ENCODE results near the gene GOLGA6L1. TPM values are rescaled to one million over a fixed set of nuclear protein-coding genes. Genes with fewer than 3 reads are reported as not detected.

The GOLGA6L1 gene
- total and polyA plus RNA-seq, 2 of the 8 experiments (the other 6 are each of a cell fraction or from before 2014, with no cell fraction given) = not detected

DNA sequence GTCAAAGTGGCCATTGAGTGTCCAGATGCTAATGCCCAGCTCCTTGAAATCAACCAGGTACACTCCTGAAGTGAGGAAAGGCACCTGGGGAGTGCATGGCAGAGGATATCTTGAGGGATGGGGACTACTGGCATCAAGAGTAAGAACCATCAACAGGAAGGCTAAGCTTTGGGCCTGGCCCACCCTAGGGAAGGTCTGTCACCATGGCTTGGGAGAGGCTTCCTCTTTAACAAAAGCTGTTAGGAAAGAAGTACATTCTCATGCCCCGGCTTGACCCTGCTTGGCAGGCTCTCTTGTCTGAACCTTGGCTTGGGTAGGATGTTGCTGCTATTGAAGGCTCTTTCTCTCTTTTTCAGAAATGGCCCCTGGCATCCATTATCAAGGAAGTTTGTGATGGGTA lies 53.5 kb downstream of the GOLGA6L1 start:
- Histone ChIP-seq H3K14ac (ENCODE audit: insufficient read length) (no peak overlapping the region), H4K20me1 (replicated peaks in 1 of 2; ENCODE audit: control insufficient read depth in 1 of 2, insufficient read depth in 2 of 2, low read length in 2 of 2) (no peaks in the 10 kb centered on the region), H3K79me1 (ENCODE audit: low read depth, low read length) (no peaks in the 10 kb centered on the region), H3K4me1 (replicated peaks in 1 of 4; ENCODE audit: control insufficient read depth in 3 of 4, insufficient read depth in 4 of 4, low read length in 3 of 4) (no peaks in the 10 kb centered on the region), H3K27ac (ENCODE audit: low read depth, low read length) (no peak overlapping the region), H3K18ac (ENCODE audit: extremely low read depth, low read length) (no peak overlapping the region), H2BK12ac (ENCODE audit: low read depth, low read length) (no peak overlapping the region), H2AK5ac (ENCODE audit: low read depth, low read length) (no peak overlapping the region), H2AFZ (ENCODE audit: low read length) (no peak overlapping the region), H3K9ac (replicated peaks in 1 of 4; ENCODE audit: extremely low read depth in 1 of 4, low read depth in 3 of 4, low read length in 3 of 4) (no peak overlapping the region), H3K23me2 (ENCODE audit: low read depth, low read length) (no peaks in the 10 kb centered on the region), H4K5ac (ENCODE audit: insufficient read length, low read depth, low read length) (no peak overlapping the region), H3K4me2 (ENCODE audit: insufficient read depth in 1 of 2, low read depth in 2 of 2, low read length in 2 of 2) (no peak overlapping the region), H3K4ac (replicated peaks; ENCODE audit: insufficient read length, low read depth, low read length) (no peak overlapping the region), H4K8ac (ENCODE audit: extremely low read depth, insufficient read depth, low read length) (no peak overlapping the region), H2BK5ac (ENCODE audit: low read depth, low read length) (no peak overlapping the region), H3K79me2 (ENCODE audit: control insufficient read depth in 1 of 2, insufficient read depth in 2 of 2, low read length in 2 of 2) (no peaks in the 10 kb centered on the region), H3K56ac (replicated peaks; ENCODE audit: insufficient read length, low read depth, low read length) (no peak overlapping the region), H2BK15ac (ENCODE audit: low read length) (no peak overlapping the region), H4K91ac (replicated peaks; ENCODE audit: insufficient read length, low read length) (no peak overlapping the region), H3K4me3 (ENCODE audit: extremely low read depth in 1 of 4, insufficient read depth in 2 of 4, low read depth in 3 of 4, low read length in 4 of 4) (no peak overlapping the region), H3K27me3 (replicated peaks in 1 of 4; ENCODE audit: control insufficient read depth in 3 of 4, extremely low read depth in 1 of 4, insufficient read depth in 3 of 4, low read length in 3 of 4) (no peaks in the 10 kb centered on the region), H2BK120ac (replicated peaks; ENCODE audit: low read depth, low read length) (no peak overlapping the region), H2BK20ac (ENCODE audit: low read length) (no peak overlapping the region), H3K9me3 (ENCODE audit: insufficient read depth in 2 of 2, low read depth in 1 of 2, low read length in 1 of 2) (peaks cover 2 to 41% of the 10 kb centered on the region in 2 experiments; a peak in 3 of 4 replicates), H3K36me3 (ENCODE audit: control insufficient read depth in 2 of 4, insufficient read depth in 4 of 4, low read length in 3 of 4) (no peaks in the 10 kb centered on the region), H3K23ac (ENCODE audit: insufficient read length) (no peak overlapping the region)
- TF ChIP-seq KDM5A (IDR thresholded peaks at IDR 0.05; ENCODE audit: low read length) (no peak), MAFK (IDR thresholded peaks at IDR 0.05; ENCODE audit: low read depth, low read length) (no peak), JUN (IDR thresholded peaks at IDR 0.05; ENCODE audit: low read depth, low read length) (no peak), SUZ12 (IDR thresholded peaks at IDR 0.05; ENCODE audit: low read length) (no peak), SIN3A (conservative IDR thresholded peaks at IDR 0.05 in 1 of 2, IDR thresholded peaks at IDR 0.05 in 1 of 2; ENCODE audit: low read depth in 1 of 2, low read length in 2 of 2) (no peak), POU5F1 (IDR thresholded peaks at IDR 0.05; ENCODE audit: low read depth, low read length) (no peak), CBX8 (IDR thresholded peaks at IDR 0.05; ENCODE audit: borderline replicate concordance, low read depth, low read length) (no peak), RBBP5 (IDR thresholded peaks at IDR 0.05; ENCODE audit: borderline replicate concordance, low read depth, low read length) (no peak)
- TF ChIP-seq, protein P1, sequence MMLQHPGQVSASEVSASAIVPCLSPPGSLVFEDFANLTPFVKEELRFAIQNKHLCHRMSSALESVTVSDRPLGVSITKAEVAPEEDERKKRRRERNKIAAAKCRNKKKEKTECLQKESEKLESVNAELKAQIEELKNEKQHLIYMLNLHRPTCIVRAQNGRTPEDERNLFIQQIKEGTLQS (IDR thresholded peaks at IDR 0.05; ENCODE audit: insufficient read depth, low read depth, low read length) = no peak
- TF ChIP-seq, protein P2, sequence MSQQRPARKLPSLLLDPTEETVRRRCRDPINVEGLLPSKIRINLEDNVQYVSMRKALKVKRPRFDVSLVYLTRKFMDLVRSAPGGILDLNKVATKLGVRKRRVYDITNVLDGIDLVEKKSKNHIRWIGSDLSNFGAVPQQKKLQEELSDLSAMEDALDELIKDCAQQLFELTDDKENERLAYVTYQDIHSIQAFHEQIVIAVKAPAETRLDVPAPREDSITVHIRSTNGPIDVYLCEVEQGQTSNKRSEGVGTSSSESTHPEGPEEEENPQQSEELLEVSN (IDR thresholded peaks at IDR 0.05) = no peak
- POLR2A ChIA-PET (ENCODE audit: partially characterized antibody) = no interaction called here
- DNase-seq (ENCODE audit: low read depth in 1 of 2, low spot score in 2 of 2) = no peak
- WGBS, 2 experiments (ENCODE audit: extremely low coverage in 1 of 2, insufficient coverage in 1 of 2, insufficient read length in 1 of 2, insufficient replicate concordance in 2 of 2, low coverage in 1 of 2, low lambda C conversion rate in 2 of 2, missing lambda C conversion rate in 1 of 2) = 75% methylated on average over 1 of the region's 1 CpG; no CpG with 5 or more reads in 1 of the 2 experiments
- no peak for FAIRE-seq
- CTCF ChIA-PET (ENCODE audit: partially characterized antibody) = interaction anchor here (1.4 kb wide), 1 partner anchor 9 kb away, joined by 5 read pairs; no protein-coding TSS in a partner anchor

Measured in H1 (cell line).